SK-N-MC (cell line): ENCODE measurements around the gene SNX21.

Source experiments
- EZH2 ChIP-seq: fragments of 200-600 bp; sonication (generic); IDR thresholded peaks from one replicate; pipeline ENCODE4 v1.6.1; 2017; ENCODE audit warnings: antibody characterized with exemption
- POLR2AphosphoS5 ChIP-seq: IDR thresholded peaks from 2 replicates; pipeline ENCODE4 v1.6.1; 2012; ENCODE audit warnings: mild to moderate bottlenecking, low read depth, low read length, borderline replicate concordance

DNA sequence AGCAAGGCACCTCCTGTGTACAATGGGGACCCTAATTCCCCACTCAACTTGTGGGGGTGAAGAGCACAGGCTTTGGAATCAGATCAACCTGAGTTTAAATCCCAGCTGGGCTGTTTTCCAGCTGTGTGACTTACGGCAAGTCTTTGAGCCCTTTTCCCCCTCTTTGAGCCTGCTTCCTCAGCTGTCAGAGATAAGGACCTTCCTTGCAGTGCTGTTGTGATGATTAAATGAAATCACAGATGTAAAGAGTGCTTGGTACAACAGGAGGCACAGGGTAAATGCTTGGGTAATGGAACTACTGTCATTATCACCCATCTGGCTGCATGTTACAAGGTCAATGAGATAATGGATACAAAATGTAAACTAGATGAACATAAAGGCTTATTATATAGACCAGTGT, 3.2 kb downstream of the SNX21 start:
- TF ChIP-seq POLR2AphosphoS5: no peak
- TF ChIP-seq EZH2: no peak
